ENCODE data around the gene RASD2. TPM values are rescaled to one million over a fixed set of nuclear protein-coding genes. Genes with fewer than 3 reads are reported as not detected.

RASD2 gene
- total and polyA plus RNA-seq, 10 of the 15 experiments (the other 5 are each of a cell fraction or from before 2014, with no cell fraction given) = 0.03 TPM; not detected in 9

DNA sequence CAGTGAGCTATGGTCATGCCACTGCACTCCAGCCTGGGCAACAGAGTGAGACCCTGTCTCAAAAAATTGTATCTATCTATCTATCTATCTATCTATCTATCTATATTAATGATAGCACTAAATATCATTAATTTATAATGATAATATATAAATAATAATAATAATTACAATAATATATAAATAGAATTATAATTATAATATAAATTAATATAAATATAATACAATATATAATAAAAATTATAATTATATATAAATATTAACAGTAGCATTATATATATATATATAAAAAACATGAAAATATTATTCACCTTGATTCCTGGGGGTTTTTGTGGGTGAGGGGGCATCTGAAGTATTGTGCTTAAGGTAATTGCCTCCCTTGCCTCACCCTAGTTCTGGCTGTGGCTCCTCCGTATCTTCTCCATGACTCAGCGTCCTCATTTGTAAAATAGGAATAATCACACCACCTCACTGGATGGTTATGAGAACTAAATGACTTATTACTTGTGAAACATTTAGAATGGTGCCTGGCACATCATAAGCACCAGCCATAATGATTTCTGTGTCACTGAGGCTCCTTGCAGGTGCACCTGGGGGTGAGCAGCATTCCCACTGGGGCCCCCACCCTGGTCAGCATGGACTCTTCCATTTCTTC, 18.8 kb downstream of the RASD2 start:
- Histone ChIP-seq H3K9me3 (replicated peaks; ENCODE audit: control insufficient read depth, insufficient read depth, low read length) (no peaks in the 10 kb centered on the region; the same call in 2 of the 3 replicates), H3K4me1 (ENCODE audit: control insufficient read depth, insufficient read depth, low read length) (no peaks in the 10 kb centered on the region), H3K79me2 (ENCODE audit: control insufficient read depth, insufficient read depth, low read length) (no peaks in the 10 kb centered on the region), H3K27me3 (replicated peaks in 1 of 2; ENCODE audit: control insufficient read depth in 2 of 2, insufficient read depth in 2 of 2, low read length in 1 of 2) (peaks cover 0 to 4% of the 10 kb centered on the region in 2 experiments; a peak in 3 of 4 replicates), H4K20me1 (ENCODE audit: control insufficient read depth, insufficient read depth) (no peaks in the 10 kb centered on the region), H3K36me3 (ENCODE audit: control insufficient read depth in 2 of 2, insufficient read depth in 2 of 2, low read length in 1 of 2) (no peaks in the 10 kb centered on the region), H3K4me3 (no peak overlapping the region), H3K27ac (ENCODE audit: control insufficient read depth, insufficient read depth) (no peak overlapping the region), H2AFZ (ENCODE audit: control insufficient read depth, low read depth, low read length) (no peak overlapping the region), H3K9ac (ENCODE audit: control insufficient read depth, insufficient read depth, low read length) (no peak overlapping the region), H3K4me2 (ENCODE audit: control insufficient read depth, insufficient read depth) (no peak overlapping the region)
- no TSS peak for BruUV-seq (replicated peaks)
- POLR2A ChIA-PET = no interaction called here
- in situ Hi-C loops (cut with MboI) (no loop called here), intact Hi-C loops (cut with micrococcal nuclease; ENCODE audit: unreplicated experiment) (no loop called here)
- SMC1A ChIA-PET (ENCODE audit: uncharacterized antibody, unreplicated experiment) = no interaction called here
- FAIRE-seq (no peak), DNase-seq (ENCODE audit: low read depth, low spot score) (no peak), ATAC-seq (no peak)
- RAD21 ChIA-PET (ENCODE audit: unreplicated experiment) = no interaction called here
- WGBS (ENCODE audit: insufficient coverage, insufficient replicate concordance, low lambda C conversion rate, missing lambda C conversion rate) = 2% methylated on average over 2 of the region's 2 CpGs
- CTCF ChIA-PET = no interaction called here
- TF ChIP-seq MYB (IDR thresholded peaks at IDR 0.05; ENCODE audit: borderline replicate concordance, low read depth, low read length) (no peak), MTA3 (IDR thresholded peaks at IDR 0.05; ENCODE audit: borderline replicate concordance, low read length) (no peak), IKZF2 (IDR thresholded peaks at IDR 0.05) (no peak), NR2C2 (IDR thresholded peaks at IDR 0.05; ENCODE audit: borderline replicate concordance, control insufficient read depth, insufficient read length, low read depth) (no peak), HCFC1 (IDR thresholded peaks at IDR 0.05; ENCODE audit: low read length) (no peak), PAX8 (IDR thresholded peaks at IDR 0.05) (no peak), BMI1 (IDR thresholded peaks at IDR 0.05; ENCODE audit: borderline replicate concordance) (no peak), CEBPB (IDR thresholded peaks at IDR 0.05; ENCODE audit: borderline replicate concordance in 1 of 2, low read depth in 2 of 2, low read length in 2 of 2) (no peak), SMAD5 (IDR thresholded peaks at IDR 0.05; ENCODE audit: low read depth) (no peak), POLR2AphosphoS2 (IDR thresholded peaks at IDR 0.05; ENCODE audit: low read depth, low read length) (no peak), SREBF1 (IDR thresholded peaks at IDR 0.05; ENCODE audit: low read length) (no peak), SIN3A (IDR thresholded peaks at IDR 0.05; ENCODE audit: low read depth, low read length) (no peak), BACH1 (IDR thresholded peaks at IDR 0.05; ENCODE audit: borderline replicate concordance) (no peak), ZZZ3 (IDR thresholded peaks at IDR 0.05; ENCODE audit: control insufficient read depth, insufficient read length, low read depth) (no peak)
- TF ChIP-seq, protein P1, sequence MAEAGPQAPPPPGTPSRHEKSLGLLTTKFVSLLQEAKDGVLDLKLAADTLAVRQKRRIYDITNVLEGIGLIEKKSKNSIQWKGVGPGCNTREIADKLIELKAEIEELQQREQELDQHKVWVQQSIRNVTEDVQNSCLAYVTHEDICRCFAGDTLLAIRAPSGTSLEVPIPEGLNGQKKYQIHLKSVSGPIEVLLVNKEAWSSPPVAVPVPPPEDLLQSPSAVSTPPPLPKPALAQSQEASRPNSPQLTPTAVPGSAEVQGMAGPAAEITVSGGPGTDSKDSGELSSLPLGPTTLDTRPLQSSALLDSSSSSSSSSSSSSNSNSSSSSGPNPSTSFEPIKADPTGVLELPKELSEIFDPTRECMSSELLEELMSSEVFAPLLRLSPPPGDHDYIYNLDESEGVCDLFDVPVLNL (IDR thresholded peaks at IDR 0.05; ENCODE audit: low read depth, low read length) = no peak
- TF ChIP-seq, protein P2, sequence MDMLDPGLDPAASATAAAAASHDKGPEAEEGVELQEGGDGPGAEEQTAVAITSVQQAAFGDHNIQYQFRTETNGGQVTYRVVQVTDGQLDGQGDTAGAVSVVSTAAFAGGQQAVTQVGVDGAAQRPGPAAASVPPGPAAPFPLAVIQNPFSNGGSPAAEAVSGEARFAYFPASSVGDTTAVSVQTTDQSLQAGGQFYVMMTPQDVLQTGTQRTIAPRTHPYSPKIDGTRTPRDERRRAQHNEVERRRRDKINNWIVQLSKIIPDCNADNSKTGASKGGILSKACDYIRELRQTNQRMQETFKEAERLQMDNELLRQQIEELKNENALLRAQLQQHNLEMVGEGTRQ (IDR thresholded peaks at IDR 0.05; ENCODE audit: borderline replicate concordance, low read depth, low read length) = no peak
- TF ChIP-seq, protein P3, sequence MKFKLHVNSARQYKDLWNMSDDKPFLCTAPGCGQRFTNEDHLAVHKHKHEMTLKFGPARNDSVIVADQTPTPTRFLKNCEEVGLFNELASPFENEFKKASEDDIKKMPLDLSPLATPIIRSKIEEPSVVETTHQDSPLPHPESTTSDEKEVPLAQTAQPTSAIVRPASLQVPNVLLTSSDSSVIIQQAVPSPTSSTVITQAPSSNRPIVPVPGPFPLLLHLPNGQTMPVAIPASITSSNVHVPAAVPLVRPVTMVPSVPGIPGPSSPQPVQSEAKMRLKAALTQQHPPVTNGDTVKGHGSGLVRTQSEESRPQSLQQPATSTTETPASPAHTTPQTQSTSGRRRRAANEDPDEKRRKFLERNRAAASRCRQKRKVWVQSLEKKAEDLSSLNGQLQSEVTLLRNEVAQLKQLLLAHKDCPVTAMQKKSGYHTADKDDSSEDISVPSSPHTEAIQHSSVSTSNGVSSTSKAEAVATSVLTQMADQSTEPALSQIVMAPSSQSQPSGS (IDR thresholded peaks at IDR 0.05; ENCODE audit: low read length) = no peak
- TF ChIP-seq, protein P4, sequence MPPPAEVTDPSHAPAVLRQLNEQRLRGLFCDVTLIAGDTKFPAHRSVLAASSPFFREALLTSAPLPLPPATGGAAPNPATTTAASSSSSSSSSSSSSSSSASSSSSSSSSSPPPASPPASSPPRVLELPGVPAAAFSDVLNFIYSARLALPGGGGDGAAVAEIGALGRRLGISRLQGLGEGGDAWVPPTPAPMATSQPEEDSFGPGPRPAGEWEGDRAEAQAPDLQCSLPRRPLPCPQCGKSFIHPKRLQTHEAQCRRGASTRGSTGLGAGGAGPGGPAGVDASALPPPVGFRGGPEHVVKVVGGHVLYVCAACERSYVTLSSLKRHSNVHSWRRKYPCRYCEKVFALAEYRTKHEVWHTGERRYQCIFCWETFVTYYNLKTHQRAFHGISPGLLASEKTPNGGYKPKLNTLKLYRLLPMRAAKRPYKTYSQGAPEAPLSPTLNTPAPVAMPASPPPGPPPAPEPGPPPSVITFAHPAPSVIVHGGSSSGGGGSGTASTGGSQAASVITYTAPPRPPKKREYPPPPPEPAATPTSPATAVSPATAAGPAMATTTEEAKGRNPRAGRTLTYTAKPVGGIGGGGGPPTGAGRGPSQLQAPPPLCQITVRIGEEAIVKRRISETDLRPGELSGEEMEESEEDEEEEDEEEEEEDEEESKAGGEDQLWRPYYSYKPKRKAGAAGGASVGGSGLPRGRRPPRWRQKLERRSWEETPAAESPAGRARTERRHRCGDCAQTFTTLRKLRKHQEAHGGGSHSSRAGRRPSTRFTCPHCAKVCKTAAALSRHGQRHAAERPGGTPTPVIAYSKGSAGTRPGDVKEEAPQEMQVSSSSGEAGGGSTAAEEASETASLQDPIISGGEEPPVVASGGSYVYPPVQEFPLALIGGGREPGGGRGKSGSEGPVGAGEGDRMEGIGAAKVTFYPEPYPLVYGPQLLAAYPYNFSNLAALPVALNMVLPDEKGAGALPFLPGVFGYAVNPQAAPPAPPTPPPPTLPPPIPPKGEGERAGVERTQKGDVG (CRISPR knock-in tag; IDR thresholded peaks at IDR 0.05) = no peak

Data from GM12878 (cell line).